Measurements from ENCODE around the gene ZNF207. TPM values are rescaled to one million over a fixed set of nuclear protein-coding genes. Genes with fewer than 3 reads are reported as not detected.
"Not testable (repeated sequence)": the region's sequence is repeated elsewhere in the genome, so short reads cannot be mapped to it uniquely, and the experiment has no call there.

ZNF207 gene
- total RNA-seq, 4 donors from 2014 or later, result 84.4 to 146 (median 99.0) TPM

- Histone ChIP-seq H3K4me3 (no peak overlapping the region), H3K27me3 (no peaks in the 10 kb centered on the region), H3K9me3 (no peaks in the 10 kb centered on the region), H3K36me3 (no peaks in the 10 kb centered on the region), H3K27ac (no peak overlapping the region), H3K4me1 (no peaks in the 10 kb centered on the region)
- TF ChIP-seq POLR2AphosphoS5 (IDR thresholded peaks at IDR 0.05) (no peak), POLR2A (IDR thresholded peaks at IDR 0.05) (no peak), EP300 (IDR thresholded peaks at IDR 0.05) (no peak), CTCF (IDR thresholded peaks at IDR 0.05) (no peak)
- no peak for ATAC-seq
- WGBS, 2 donors (ENCODE audit: low coverage in 1 of 2), result 78 to 80% methylated on average over 1 to 6 of the region's 9 CpGs
Measured at GRCh38 chr17:32305049-32305448, 44.9 kb upstream of the ZNF207 start.

- no peak for TF ChIP-seq POLR2AphosphoS5 (IDR thresholded peaks at IDR 0.05)
- TF ChIP-seq CTCF (IDR thresholded peaks at IDR 0.05), result no peak
- no peak for TF ChIP-seq EP300 (IDR thresholded peaks at IDR 0.05)
- no peak for TF ChIP-seq POLR2A (IDR thresholded peaks at IDR 0.05)
- no peak for ATAC-seq
- WGBS, 2 donors (ENCODE audit: low coverage in 1 of 2), result 67 to 68% methylated on average over 1 to 4 of the region's 4 CpGs
Measured at GRCh38 chr17:32307658-32308057, 42.3 kb upstream of the ZNF207 start.

GRCh38 chr17:32311028-32311536, 38.9 kb upstream of the ZNF207 start:
- TF ChIP-seq POLR2AphosphoS5 (IDR thresholded peaks at IDR 0.05), result no peak
- no peak for TF ChIP-seq POLR2A (IDR thresholded peaks at IDR 0.05)
- no peak for TF ChIP-seq EP300 (IDR thresholded peaks at IDR 0.05)
- no peak for TF ChIP-seq CTCF (IDR thresholded peaks at IDR 0.05)
- no peak overlapping the region for H3K27ac ChIP-seq
- ATAC-seq, result no peak
- H3K4me1 ChIP-seq, result peaks cover 0 to 10% (median 0%) of the 10 kb centered on the region in 3 donors
- 0 to 5% methylated on average over 2 to 9 of the region's 9 CpGs for WGBS, 2 donors (ENCODE audit: low coverage in 1 of 2)
- H3K27me3 ChIP-seq, result no peaks in the 10 kb centered on the region
- no peaks in the 10 kb centered on the region for H3K36me3 ChIP-seq
- no peaks in the 10 kb centered on the region for H3K9me3 ChIP-seq
- peak overlapping the region in 1 of 2 donors; percentile 23 for H3K4me3 ChIP-seq

More at GRCh38 chr17:32307658-32308057, 42.3 kb upstream of the ZNF207 start:
- no peaks in the 10 kb centered on the region for H3K27me3 ChIP-seq
- H3K4me3 ChIP-seq, result no peak overlapping the region
- no peaks in the 10 kb centered on the region for H3K36me3 ChIP-seq
- H3K27ac ChIP-seq, result no peak overlapping the region
- peaks cover 0 to 10% (median 0%) of the 10 kb centered on the region in 3 donors for H3K4me1 ChIP-seq
- H3K9me3 ChIP-seq, result no peaks in the 10 kb centered on the region

- TF ChIP-seq CTCF (IDR thresholded peaks at IDR 0.05), result no peak
- no peak for TF ChIP-seq EP300 (IDR thresholded peaks at IDR 0.05)
- no peak for TF ChIP-seq POLR2AphosphoS5 (IDR thresholded peaks at IDR 0.05)
- TF ChIP-seq POLR2A (IDR thresholded peaks at IDR 0.05), result no peak
- ATAC-seq, result no peak
- H3K27ac ChIP-seq, result no peak overlapping the region
Measured at GRCh38 chr17:32314636-32315035, 35.3 kb upstream of the ZNF207 start.

GRCh38 chr17:32315171-32315570, 34.8 kb upstream of the ZNF207 start:
- H3K27ac ChIP-seq, result no peak overlapping the region
- TF ChIP-seq EP300 (IDR thresholded peaks at IDR 0.05) (no peak), POLR2A (IDR thresholded peaks at IDR 0.05) (no peak), POLR2AphosphoS5 (IDR thresholded peaks at IDR 0.05) (no peak), CTCF (IDR thresholded peaks at IDR 0.05) (no peak)
- H3K4me3 ChIP-seq, result no peak overlapping the region
- no peak for ATAC-seq
- WGBS, 2 donors (ENCODE audit: low coverage in 1 of 2), result 90 to 93% methylated on average over 6 of the region's 8 CpGs
- peaks cover 0 to 10% (median 0%) of the 10 kb centered on the region in 3 donors for H3K4me1 ChIP-seq
- H3K36me3 ChIP-seq, result no peaks in the 10 kb centered on the region
- H3K27me3 ChIP-seq, result no peaks in the 10 kb centered on the region
- no peaks in the 10 kb centered on the region for H3K9me3 ChIP-seq

More at GRCh38 chr17:32314636-32315035, 35.3 kb upstream of the ZNF207 start:
- Histone ChIP-seq H3K36me3 (no peaks in the 10 kb centered on the region), H3K4me3 (no peak overlapping the region), H3K27me3 (no peaks in the 10 kb centered on the region), H3K4me1 (peaks cover 0 to 10% (median 0%) of the 10 kb centered on the region in 3 donors), H3K9me3 (no peaks in the 10 kb centered on the region)
- 100% methylated on average over 1 of the region's 9 CpGs; no CpG with 5 or more reads in 1 of the 2 donors for WGBS, 2 donors (ENCODE audit: low coverage in 1 of 2)

- H3K9me3 ChIP-seq, H3K27ac ChIP-seq, H3K4me3 ChIP-seq, H3K36me3 ChIP-seq, ATAC-seq, H3K27me3 ChIP-seq, H3K4me1 ChIP-seq: not testable (repeated sequence)
- WGBS, 2 donors (ENCODE audit: low coverage in 1 of 2), result 88 to 91% methylated on average over 1 to 4 of the region's 5 CpGs
Measured at GRCh38 chr17:32316653-32317052, 33.3 kb upstream of the ZNF207 start.

Data from gastroesophageal sphincter (tissue), 4 donors.